Measurements from ENCODE around the gene SLC26A4.

Gene SLC26A4

DNA sequence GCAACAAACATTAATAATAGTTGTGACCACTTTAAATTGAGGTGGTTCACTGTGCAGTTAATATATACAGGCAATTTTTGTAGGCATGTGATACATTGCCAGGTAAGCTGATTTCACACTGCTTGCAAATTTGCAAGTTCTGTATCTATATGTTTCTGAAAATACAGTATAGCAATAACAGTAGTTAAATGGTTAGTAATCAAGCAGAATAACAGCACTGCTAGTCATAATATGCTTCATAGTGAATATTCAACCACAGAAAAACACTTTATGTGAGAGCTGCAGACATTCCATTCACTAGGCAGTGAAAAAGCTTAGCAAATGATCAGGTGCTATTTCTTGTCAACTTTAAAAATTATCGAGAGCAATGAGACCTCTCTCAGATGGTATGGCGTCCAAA, 28.9 kb downstream of the SLC26A4 start:
- Histone ChIP-seq H2AFZ (no peak overlapping the region), H3K4me2 (ENCODE audit: low read length) (no peak overlapping the region), H3K9ac (no peak overlapping the region), H3K36me3 (ENCODE audit: control insufficient read depth, insufficient read depth, low read length) (no peaks in the 10 kb centered on the region), H3K4me1 (no peaks in the 10 kb centered on the region), H3K27me3 (ENCODE audit: control insufficient read depth, insufficient read depth, low read length) (no peaks in the 10 kb centered on the region), H3K4me3 (ENCODE audit: low read depth, low read length) (no peak overlapping the region), H3K79me2 (no peaks in the 10 kb centered on the region), H3K27ac (no peak overlapping the region), H3K9me3 (ENCODE audit: control insufficient read depth, low read length) (no peaks in the 10 kb centered on the region)
- TF ChIP-seq CTCF (IDR thresholded peaks at IDR 0.05): no peak

- Histone ChIP-seq H3K4me3 (ENCODE audit: low read depth, low read length) (no peak overlapping the region), H3K79me2 (no peaks in the 10 kb centered on the region), H3K27me3 (ENCODE audit: control insufficient read depth, insufficient read depth, low read length) (no peaks in the 10 kb centered on the region), H2AFZ (no peak overlapping the region), H3K36me3 (ENCODE audit: control insufficient read depth, insufficient read depth, low read length) (no peaks in the 10 kb centered on the region), H3K4me2 (ENCODE audit: low read length) (no peak overlapping the region), H3K27ac (no peak overlapping the region), H3K4me1 (no peaks in the 10 kb centered on the region), H3K9ac (no peak overlapping the region), H3K9me3 (ENCODE audit: control insufficient read depth, low read length) (no peaks in the 10 kb centered on the region)
- no peak for TF ChIP-seq CTCF (IDR thresholded peaks at IDR 0.05)
Measured at GRCh38 chr7:107690084-107690483, 29.5 kb downstream of the SLC26A4 start.

GRCh38 chr7:107690611-107691010, 30.0 kb downstream of the SLC26A4 start:
- no peak overlapping the region for H3K4me2 ChIP-seq (ENCODE audit: low read length)
- H3K27me3 ChIP-seq (ENCODE audit: control insufficient read depth, insufficient read depth, low read length): no peaks in the 10 kb centered on the region
- H3K9me3 ChIP-seq (ENCODE audit: control insufficient read depth, low read length): no peaks in the 10 kb centered on the region
- no peak overlapping the region for H3K4me3 ChIP-seq (ENCODE audit: low read depth, low read length)
- no peak overlapping the region for H3K9ac ChIP-seq
- H3K4me1 ChIP-seq: no peaks in the 10 kb centered on the region
- no peak for TF ChIP-seq CTCF (IDR thresholded peaks at IDR 0.05)
- H3K79me2 ChIP-seq: no peaks in the 10 kb centered on the region
- H2AFZ ChIP-seq: no peak overlapping the region
- no peaks in the 10 kb centered on the region for H3K36me3 ChIP-seq (ENCODE audit: control insufficient read depth, insufficient read depth, low read length)
- no peak overlapping the region for H3K27ac ChIP-seq

GRCh38 chr7:107691716-107692115, 31.1 kb downstream of the SLC26A4 start:
- no peak overlapping the region for H3K9ac ChIP-seq
- H3K9me3 ChIP-seq (ENCODE audit: control insufficient read depth, low read length): no peaks in the 10 kb centered on the region
- no peak overlapping the region for H3K4me2 ChIP-seq (ENCODE audit: low read length)
- no peak overlapping the region for H3K4me3 ChIP-seq (ENCODE audit: low read depth, low read length)
- no peaks in the 10 kb centered on the region for H3K36me3 ChIP-seq (ENCODE audit: control insufficient read depth, insufficient read depth, low read length)
- no peaks in the 10 kb centered on the region for H3K79me2 ChIP-seq
- H3K27me3 ChIP-seq (ENCODE audit: control insufficient read depth, insufficient read depth, low read length): no peaks in the 10 kb centered on the region
- no peak for TF ChIP-seq CTCF (IDR thresholded peaks at IDR 0.05)
- no peak overlapping the region for H2AFZ ChIP-seq
- no peaks in the 10 kb centered on the region for H3K4me1 ChIP-seq
- no peak overlapping the region for H3K27ac ChIP-seq

GRCh38 chr7:107692501-107692900, 31.9 kb downstream of the SLC26A4 start:
- H3K27ac ChIP-seq: no peak overlapping the region
- TF ChIP-seq CTCF (IDR thresholded peaks at IDR 0.05): no peak
- H3K4me2 ChIP-seq (ENCODE audit: low read length): no peak overlapping the region
- no peaks in the 10 kb centered on the region for H3K9me3 ChIP-seq (ENCODE audit: control insufficient read depth, low read length)
- H3K4me1 ChIP-seq: no peaks in the 10 kb centered on the region
- H3K79me2 ChIP-seq: no peaks in the 10 kb centered on the region
- no peak overlapping the region for H2AFZ ChIP-seq
- H3K36me3 ChIP-seq (ENCODE audit: control insufficient read depth, insufficient read depth, low read length): no peaks in the 10 kb centered on the region
- no peak overlapping the region for H3K9ac ChIP-seq
- no peak overlapping the region for H3K4me3 ChIP-seq (ENCODE audit: low read depth, low read length)
- no peaks in the 10 kb centered on the region for H3K27me3 ChIP-seq (ENCODE audit: control insufficient read depth, insufficient read depth, low read length)

Data from parathyroid adenoma (tissue), 2 donors.